GM19328 (cell line): ENCODE data around the gene RBMY1E.
"Not testable (repeated sequence)": the region's sequence is repeated elsewhere in the genome, so short reads cannot be mapped to it uniquely, and the experiment has no call there.

Experiments used
- ATAC-seq: cut with Tn5 transposase; IDR thresholded peaks from one replicate; pipeline ENCODE4 v1.9.1; 2021; ENCODE audit warnings: mild to moderate bottlenecking, moderate library complexity; ENCODE audit not compliant: unreplicated experiment

The RBMY1E gene

GRCh38 chrY:21917932-21918331 is at the start of gene RBMY1E:
Gene RBMY1E (minus strand): TSS chrY:21918032. CDS start chrY:21916054, 1,978 bp downstream.
- ATAC-seq = not testable (repeated sequence)

GRCh38 chrY:21894426-21894825 is 23.4 kb downstream of the RBMY1E start, which contains the start of gene RBMY1D:
Gene RBMY1D (minus strand): TSS chrY:21894526. CDS start chrY:21892513, 2,013 bp downstream.
- not testable (repeated sequence) for ATAC-seq

GRCh38 chrY:21869407-21870076 is 48.3 kb downstream of the RBMY1E start:
- not testable (repeated sequence) for ATAC-seq
